ENCODE data around the gene FAM193B.

Gene FAM193B

GRCh38 chr5:177524941-177525655, 29.3 kb downstream of the FAM193B start:
- peaks cover 14% of the 10 kb centered on the region for H3K36me3 Mint-ChIP-seq (ENCODE audit: insufficient read depth)
- ATAC-seq (replicated peaks) (no peak), DNase-seq (no peak)
- H3K4me1 Mint-ChIP-seq (ENCODE audit: low read depth in 2 of 2): peaks cover 19 to 20% of the 10 kb centered on the region in 2 donors
- H3K9me3 Mint-ChIP-seq: no peaks in the 10 kb centered on the region
- peak overlapping the region in 1 of 2 donors; percentile 61 for H3K27ac Mint-ChIP-seq
- H3K4me3 Mint-ChIP-seq: no peak overlapping the region
- H3K27me3 Mint-ChIP-seq: no peaks in the 10 kb centered on the region

GRCh38 chr5:177524539-177524900, 29.8 kb downstream of the FAM193B start:
- ATAC-seq (replicated peaks) (no peak), DNase-seq (no peak)
- H3K36me3 Mint-ChIP-seq (ENCODE audit: insufficient read depth): peaks cover 15% of the 10 kb centered on the region

GRCh38 chr5:177523711-177524538, 30.4 kb downstream of the FAM193B start:
- no peak overlapping the region for H3K4me3 Mint-ChIP-seq
- peaks cover 24 to 28% of the 10 kb centered on the region in 2 donors for H3K4me1 Mint-ChIP-seq (ENCODE audit: low read depth in 2 of 2)
- H3K27ac Mint-ChIP-seq: peak overlapping the region in 1 of 2 donors; percentile 62
- no peaks in the 10 kb centered on the region for H3K27me3 Mint-ChIP-seq
- ATAC-seq (replicated peaks): no peak
- no peaks in the 10 kb centered on the region for H3K9me3 Mint-ChIP-seq
- peaks cover 17% of the 10 kb centered on the region for H3K36me3 Mint-ChIP-seq (ENCODE audit: insufficient read depth)
- no peak for DNase-seq

More at GRCh38 chr5:177524539-177524900, 29.8 kb downstream of the FAM193B start:
- Mint-ChIP-seq H3K4me3 (no peak overlapping the region), H3K4me1 (ENCODE audit: low read depth in 2 of 2) (peaks cover 23 to 24% of the 10 kb centered on the region in 2 donors), H3K9me3 (no peaks in the 10 kb centered on the region), H3K27ac (no peak overlapping the region), H3K27me3 (no peaks in the 10 kb centered on the region)

GRCh38 chr5:177520916-177521513, 33.3 kb downstream of the FAM193B start:
- Mint-ChIP-seq H3K4me3 (no peak overlapping the region), H3K4me1 (ENCODE audit: low read depth in 2 of 2) (peaks cover 37 to 43% of the 10 kb centered on the region in 2 donors), H3K9me3 (no peaks in the 10 kb centered on the region), H3K27me3 (no peaks in the 10 kb centered on the region), H3K27ac (peak overlapping the region; percentile 18 to 66), H3K36me3 (ENCODE audit: insufficient read depth) (peaks cover 27% of the 10 kb centered on the region)
- ATAC-seq (replicated peaks) (no peak), DNase-seq (no peak)

- Mint-ChIP-seq H3K4me3 (no peak overlapping the region), H3K9me3 (no peaks in the 10 kb centered on the region), H3K36me3 (ENCODE audit: insufficient read depth) (peaks cover 24% of the 10 kb centered on the region), H3K27ac (peak overlapping the region; percentile 18 to 66), H3K4me1 (ENCODE audit: low read depth in 2 of 2) (peaks cover 44 to 50% of the 10 kb centered on the region in 2 donors), H3K27me3 (no peaks in the 10 kb centered on the region)
- ATAC-seq (replicated peaks): no peak
- DNase-seq: no peak
Measured at GRCh38 chr5:177520271-177520670, 34.1 kb downstream of the FAM193B start.

- Mint-ChIP-seq H3K4me3 (no peak overlapping the region), H3K27ac (peak overlapping the region; percentile 31 to 66), H3K4me1 (ENCODE audit: low read depth in 2 of 2) (peaks cover 46 to 54% of the 10 kb centered on the region in 2 donors), H3K27me3 (no peaks in the 10 kb centered on the region), H3K9me3 (no peaks in the 10 kb centered on the region), H3K36me3 (ENCODE audit: insufficient read depth) (peaks cover 26% of the 10 kb centered on the region)
- ATAC-seq (replicated peaks) (no peak), DNase-seq (no peak)
Measured at GRCh38 chr5:177519463-177520235, 34.7 kb downstream of the FAM193B start.

- H3K4me1 Mint-ChIP-seq (ENCODE audit: low read depth in 2 of 2): peaks cover 51 to 61% of the 10 kb centered on the region in 2 donors
- peak within 1 kb of the TSS; percentile 87 to 93 for H3K4me3 Mint-ChIP-seq
- H3K27ac Mint-ChIP-seq: peak within 1 kb of the TSS; percentile 88 to 93
- H3K27me3 Mint-ChIP-seq: no peaks in the 10 kb centered on the region
- peaks cover 31% of the 10 kb centered on the region for H3K36me3 Mint-ChIP-seq (ENCODE audit: insufficient read depth)
- DNase-seq: peak; percentile 91 to 92 (median 91)
- no peaks in the 10 kb centered on the region for H3K9me3 Mint-ChIP-seq
- ATAC-seq (replicated peaks): peak; percentile 84
Measured at GRCh38 chr5:177516601-177517568, 37.5 kb downstream of the FAM193B start, which contains the start of gene DDX41. Gene DDX41 (minus strand): TSS chr5:177516961. CDS start chr5:177516945, 16 bp downstream.

GRCh38 chr5:177515580-177515979, 38.8 kb downstream of the FAM193B start:
- H3K36me3 Mint-ChIP-seq (ENCODE audit: insufficient read depth): peaks cover 38% of the 10 kb centered on the region
- peaks cover 40 to 48% of the 10 kb centered on the region in 2 donors for H3K4me1 Mint-ChIP-seq (ENCODE audit: low read depth in 2 of 2)
- H3K9me3 Mint-ChIP-seq: no peaks in the 10 kb centered on the region
- peak overlapping the region in 1 of 2 donors; percentile 88 for H3K27ac Mint-ChIP-seq
- H3K27me3 Mint-ChIP-seq: no peaks in the 10 kb centered on the region
- peak overlapping the region; percentile 87 to 93 for H3K4me3 Mint-ChIP-seq
- no peak for DNase-seq
- no peak for ATAC-seq (replicated peaks)

GRCh38 chr5:177514541-177514940, 39.8 kb downstream of the FAM193B start:
- Mint-ChIP-seq H3K9me3 (no peaks in the 10 kb centered on the region), H3K4me1 (ENCODE audit: low read depth in 2 of 2) (peaks cover 32 to 40% of the 10 kb centered on the region in 2 donors), H3K4me3 (no peak overlapping the region)

GRCh38 chr5:177513500-177513899, 40.9 kb downstream of the FAM193B start:
- Mint-ChIP-seq H3K4me1 (ENCODE audit: low read depth in 2 of 2) (peaks cover 32 to 33% of the 10 kb centered on the region in 2 donors), H3K27me3 (no peaks in the 10 kb centered on the region), H3K4me3 (no peak overlapping the region), H3K9me3 (no peaks in the 10 kb centered on the region), H3K27ac (no peak overlapping the region), H3K36me3 (ENCODE audit: insufficient read depth) (peaks cover 35% of the 10 kb centered on the region)
- ATAC-seq (replicated peaks) (no peak), DNase-seq (no peak)

More at GRCh38 chr5:177514541-177514940, 39.8 kb downstream of the FAM193B start:
- DNase-seq (no peak), ATAC-seq (replicated peaks) (no peak)
- Mint-ChIP-seq H3K36me3 (ENCODE audit: insufficient read depth) (peaks cover 37% of the 10 kb centered on the region), H3K27ac (no peak overlapping the region), H3K27me3 (no peaks in the 10 kb centered on the region)

GRCh38 chr5:177512736-177513380, 41.5 kb downstream of the FAM193B start:
- no peak overlapping the region for H3K27ac Mint-ChIP-seq
- H3K4me3 Mint-ChIP-seq: no peak overlapping the region
- H3K36me3 Mint-ChIP-seq (ENCODE audit: insufficient read depth): peaks cover 35% of the 10 kb centered on the region
- no peaks in the 10 kb centered on the region for H3K27me3 Mint-ChIP-seq
- peaks cover 32 to 33% of the 10 kb centered on the region in 2 donors for H3K4me1 Mint-ChIP-seq (ENCODE audit: low read depth in 2 of 2)
- ATAC-seq (replicated peaks) (no peak), DNase-seq (no peak)
- no peaks in the 10 kb centered on the region for H3K9me3 Mint-ChIP-seq
